ENCODE results near the gene ARL1.

ARL1 gene

GRCh38 chr12:101372431-101372830 lies 35.1 kb downstream of the ARL1 start:
- no peak overlapping the region for H3K4me3 ChIP-seq (ENCODE audit: low read length)
- TF ChIP-seq, protein P1, sequence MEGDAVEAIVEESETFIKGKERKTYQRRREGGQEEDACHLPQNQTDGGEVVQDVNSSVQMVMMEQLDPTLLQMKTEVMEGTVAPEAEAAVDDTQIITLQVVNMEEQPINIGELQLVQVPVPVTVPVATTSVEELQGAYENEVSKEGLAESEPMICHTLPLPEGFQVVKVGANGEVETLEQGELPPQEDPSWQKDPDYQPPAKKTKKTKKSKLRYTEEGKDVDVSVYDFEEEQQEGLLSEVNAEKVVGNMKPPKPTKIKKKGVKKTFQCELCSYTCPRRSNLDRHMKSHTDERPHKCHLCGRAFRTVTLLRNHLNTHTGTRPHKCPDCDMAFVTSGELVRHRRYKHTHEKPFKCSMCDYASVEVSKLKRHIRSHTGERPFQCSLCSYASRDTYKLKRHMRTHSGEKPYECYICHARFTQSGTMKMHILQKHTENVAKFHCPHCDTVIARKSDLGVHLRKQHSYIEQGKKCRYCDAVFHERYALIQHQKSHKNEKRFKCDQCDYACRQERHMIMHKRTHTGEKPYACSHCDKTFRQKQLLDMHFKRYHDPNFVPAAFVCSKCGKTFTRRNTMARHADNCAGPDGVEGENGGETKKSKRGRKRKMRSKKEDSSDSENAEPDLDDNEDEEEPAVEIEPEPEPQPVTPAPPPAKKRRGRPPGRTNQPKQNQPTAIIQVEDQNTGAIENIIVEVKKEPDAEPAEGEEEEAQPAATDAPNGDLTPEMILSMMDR (IDR thresholded peaks at IDR 0.05; ENCODE audit: insufficient read depth, low read depth, low read length, missing control alignments) = no peak
- no peak for DNase-seq (ENCODE audit: low read depth)

- DNase-seq (ENCODE audit: low read depth) = no peak
- TF ChIP-seq, protein P1 (IDR thresholded peaks at IDR 0.05; ENCODE audit: insufficient read depth, low read depth, low read length, missing control alignments) = no peak
Observed at GRCh38 chr12:101368016-101368415, 39.6 kb downstream of the ARL1 start.

GRCh38 chr12:101361455-101361854 lies 46.1 kb downstream of the ARL1 start:
- TF ChIP-seq, protein P1 (IDR thresholded peaks at IDR 0.05; ENCODE audit: insufficient read depth, low read depth, low read length, missing control alignments) = no peak
- H3K4me3 ChIP-seq (ENCODE audit: low read length) = no peak overlapping the region
- DNase-seq (ENCODE audit: low read depth) = no peak

More at GRCh38 chr12:101368016-101368415, 39.6 kb downstream of the ARL1 start:
- no peak overlapping the region for H3K4me3 ChIP-seq (ENCODE audit: low read length)

GRCh38 chr12:101356794-101357193 lies 50.8 kb downstream of the ARL1 start:
- TF ChIP-seq, protein P1 (IDR thresholded peaks at IDR 0.05; ENCODE audit: insufficient read depth, low read depth, low read length, missing control alignments) = no peak
- no peak overlapping the region for H3K4me3 ChIP-seq (ENCODE audit: low read length)
- DNase-seq (ENCODE audit: low read depth) = no peak

- TF ChIP-seq, protein P1 (IDR thresholded peaks at IDR 0.05; ENCODE audit: insufficient read depth, low read depth, low read length, missing control alignments) = no peak
- no peak overlapping the region for H3K4me3 ChIP-seq (ENCODE audit: low read length)
- no peak for DNase-seq (ENCODE audit: low read depth)
Observed at GRCh38 chr12:101351682-101352081, 55.9 kb downstream of the ARL1 start.

DNA sequence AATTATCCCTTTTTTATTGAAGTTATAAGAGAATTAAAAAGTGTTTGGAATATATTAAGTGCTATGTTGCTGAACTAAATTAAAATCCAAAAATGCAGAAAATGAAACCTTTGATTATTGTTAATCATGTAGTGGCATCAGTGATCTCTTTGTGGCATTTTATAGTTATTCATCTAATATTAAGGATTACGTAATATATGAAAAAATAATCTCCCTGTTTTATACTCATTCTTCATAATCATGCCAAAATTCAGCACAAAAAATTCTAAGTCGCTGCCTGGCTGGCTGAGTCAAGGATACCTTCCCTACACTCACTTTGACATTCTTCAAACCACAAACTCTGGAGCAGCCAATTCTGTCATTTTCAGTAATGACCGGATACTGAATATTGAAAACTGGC lies 63.7 kb downstream of the ARL1 start:
- DNase-seq (ENCODE audit: low read depth) = no peak
- TF ChIP-seq, protein P1 (IDR thresholded peaks at IDR 0.05; ENCODE audit: insufficient read depth, low read depth, low read length, missing control alignments) = no peak
- H3K4me3 ChIP-seq (ENCODE audit: low read length) = no peak overlapping the region
